Measurements from ENCODE around the gene CDKL4.
"Not testable (repeated sequence)": the region's sequence is repeated elsewhere in the genome, so short reads cannot be mapped to it uniquely, and the experiment has no call there.

Gene CDKL4

DNA sequence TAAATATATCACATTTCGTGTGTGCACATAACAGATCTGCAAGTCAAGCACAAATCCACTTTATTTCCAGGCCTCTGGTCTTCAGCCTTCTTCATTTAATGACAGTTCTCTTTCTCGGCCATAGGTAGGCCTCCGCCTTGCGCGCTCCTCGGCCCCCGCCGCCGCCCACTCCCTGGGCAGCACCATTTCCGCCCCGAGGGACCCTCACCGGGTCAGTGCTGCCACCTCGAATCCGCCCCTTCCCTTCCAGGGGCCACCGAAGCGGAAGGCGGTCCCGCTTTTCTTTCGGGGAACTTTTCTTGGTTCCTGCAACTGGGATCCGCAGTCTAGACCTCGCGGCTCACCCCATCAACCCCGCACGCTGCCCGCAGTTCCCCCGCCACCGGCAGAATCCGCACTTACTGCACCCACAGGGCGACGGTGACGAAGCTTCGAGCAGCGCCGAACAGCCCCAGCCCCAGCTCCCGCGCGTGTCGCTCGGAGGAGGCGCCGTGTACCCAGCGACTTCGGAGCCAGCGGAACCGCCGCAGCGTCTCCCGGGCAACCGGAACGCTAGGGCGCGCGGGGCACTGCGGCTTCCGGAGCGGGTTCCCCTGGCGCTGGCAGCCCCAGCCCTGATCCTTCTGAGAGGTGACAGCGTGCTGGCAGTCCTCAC lies at the start of gene CDKL4:
Gene CDKL4 (minus strand): TSS at position 502 of the 655 bp plus-strand sequence.
- DNase-seq = no peak

DNA sequence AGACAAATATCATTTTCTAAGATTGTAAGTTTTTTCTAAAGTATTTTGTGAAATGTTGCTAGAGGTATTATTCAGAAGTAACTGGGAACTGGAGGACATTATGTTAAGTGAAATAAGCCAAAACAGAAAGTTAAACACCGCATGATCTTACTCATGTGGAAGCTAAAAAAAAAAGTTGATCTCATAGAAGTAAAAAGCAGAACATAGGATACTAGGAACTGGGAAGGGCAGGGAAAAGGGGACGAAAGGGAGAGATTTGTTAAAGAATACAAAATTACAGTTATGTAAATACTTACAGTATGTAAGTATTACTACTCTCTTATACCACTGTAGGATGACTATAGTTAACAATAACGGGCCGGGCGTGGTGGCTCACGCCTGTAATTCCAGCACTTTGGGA lies 46.7 kb upstream of the CDKL4 start:
- DNase-seq = no peak

DNA sequence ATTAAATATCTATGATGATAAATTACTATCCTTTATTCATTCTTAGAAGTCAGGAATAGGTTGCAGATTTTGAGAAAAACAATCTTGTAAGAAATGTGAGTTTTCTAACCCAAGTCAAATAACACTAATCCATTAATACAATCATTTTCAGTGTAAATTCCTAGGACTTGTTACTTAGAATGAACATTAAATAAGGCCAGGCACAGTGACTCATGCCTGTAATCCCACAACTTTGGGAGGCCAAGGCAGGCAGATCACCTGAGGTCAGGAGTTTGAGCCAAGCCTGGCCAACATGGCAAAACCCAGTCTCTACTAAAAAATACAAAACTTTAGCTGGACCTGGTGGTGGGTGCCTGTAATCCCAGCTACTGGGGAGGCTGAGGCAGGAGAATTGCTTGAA lies 45.8 kb upstream of the CDKL4 start:
- no peak for DNase-seq

- no peak for DNase-seq
Measured at GRCh38 chr2:39283561-39283960, 39.8 kb upstream of the CDKL4 start.

- DNase-seq = no peak
Measured at GRCh38 chr2:39281391-39281790, 37.6 kb upstream of the CDKL4 start.

GRCh38 chr2:39275016-39275415 lies 31.2 kb upstream of the CDKL4 start:
- no peak for DNase-seq

GRCh38 chr2:39269941-39270340 lies 26.2 kb upstream of the CDKL4 start:
- DNase-seq = no peak

- no peak for DNase-seq
Measured at GRCh38 chr2:39266916-39267434, 23.2 kb upstream of the CDKL4 start.

DNA sequence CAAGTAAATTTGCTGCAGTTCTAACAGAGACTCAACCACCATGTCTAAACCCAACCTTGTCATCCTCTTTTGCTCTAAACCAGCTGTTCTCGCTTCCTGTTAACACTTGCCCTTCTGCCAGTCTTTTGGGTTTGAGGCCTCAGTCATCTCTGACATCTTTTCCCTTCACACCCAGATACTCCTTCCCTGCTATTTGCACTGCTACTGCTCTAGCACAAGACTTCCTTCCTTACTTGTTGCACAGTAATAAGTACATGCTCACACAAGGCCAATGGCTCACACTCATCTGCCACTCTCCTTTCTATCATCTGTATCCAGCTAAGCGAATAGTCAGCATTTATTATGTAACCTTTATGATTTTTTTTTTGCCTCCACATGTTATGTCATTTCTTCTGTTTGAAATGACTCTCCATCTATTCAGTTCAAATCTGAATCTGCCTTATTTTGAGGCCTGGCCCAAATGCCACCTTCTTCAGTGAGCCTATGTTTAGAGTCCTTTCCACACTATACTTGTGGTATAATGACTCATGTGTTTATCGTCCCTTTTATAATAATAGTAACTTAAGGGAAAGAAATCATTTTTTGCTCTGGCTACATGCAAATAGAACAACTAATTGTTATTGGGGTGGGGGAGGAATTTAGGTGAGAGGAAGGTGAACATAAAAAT lies 22.5 kb upstream of the CDKL4 start:
- DNase-seq = no peak

DNA sequence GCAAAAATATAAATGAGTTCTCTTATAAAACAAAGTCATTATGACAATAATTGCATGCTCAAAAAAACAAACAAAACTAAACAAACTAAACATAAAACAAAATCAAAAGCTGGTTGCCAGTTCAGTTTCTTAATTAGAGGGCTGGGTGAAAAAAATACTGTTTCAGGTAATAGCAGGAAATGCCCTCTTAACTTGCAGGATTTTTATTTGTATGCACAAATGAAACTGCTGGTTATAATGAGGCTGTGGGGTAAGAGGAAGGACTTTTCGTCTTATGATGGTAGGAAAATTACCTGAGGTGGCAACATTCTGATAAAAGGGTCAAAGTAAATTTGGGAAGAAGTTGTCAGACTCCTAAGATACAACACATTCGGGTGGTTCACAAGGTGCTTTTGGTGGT lies 21.5 kb upstream of the CDKL4 start:
- DNase-seq = no peak

GRCh38 chr2:39264733-39265132 lies 21.0 kb upstream of the CDKL4 start:
- no peak for DNase-seq

- DNase-seq = no peak
Measured at GRCh38 chr2:39260087-39260486, 16.3 kb upstream of the CDKL4 start.

DNA sequence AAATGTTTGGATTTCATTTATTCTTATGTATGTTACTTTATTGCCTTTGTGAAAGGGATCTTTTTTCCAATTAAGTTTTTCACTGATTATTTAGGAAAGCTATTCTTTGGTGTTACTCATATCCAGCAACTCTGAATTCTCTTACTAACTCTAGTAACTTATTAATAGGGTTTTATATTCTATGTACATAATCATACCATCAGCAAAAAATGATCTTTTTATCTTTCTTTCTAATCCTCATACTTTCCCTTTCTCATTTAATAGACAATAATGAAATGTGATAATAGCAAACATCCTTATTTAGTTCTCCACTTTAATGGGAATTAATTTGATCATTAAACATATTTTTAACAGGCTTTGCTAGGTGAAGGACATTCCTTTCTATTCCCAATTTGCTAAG lies 12.3 kb upstream of the CDKL4 start:
- DNase-seq = no peak

- DNase-seq = no peak
Measured at GRCh38 chr2:39252888-39253518, 9.2 kb upstream of the CDKL4 start.

DNA sequence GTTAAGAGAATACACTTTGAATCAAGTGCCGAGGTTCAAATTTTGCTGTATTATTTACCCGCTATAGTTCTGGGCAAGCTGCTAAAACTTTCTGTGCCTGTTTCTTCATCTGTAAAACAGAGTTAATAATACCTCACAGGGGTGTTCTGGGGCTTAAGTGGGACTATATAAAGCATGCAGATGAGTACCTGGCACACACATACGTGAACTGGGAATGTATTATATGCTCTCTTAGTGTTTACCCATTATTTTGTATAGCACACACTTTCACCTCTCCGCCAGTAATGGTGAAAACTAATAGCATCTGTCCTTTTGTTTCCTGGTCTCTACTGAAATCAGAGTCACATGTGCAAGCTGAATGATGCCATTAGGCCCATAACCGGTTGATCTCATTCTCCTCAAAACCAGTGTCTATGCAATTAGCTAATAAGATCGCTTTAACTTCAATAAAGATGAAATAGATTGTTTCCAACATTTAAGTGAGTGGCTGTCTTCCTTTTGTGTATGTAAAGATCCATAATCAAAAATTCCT lies 3.8 kb upstream of the CDKL4 start:
- no peak for DNase-seq

DNA sequence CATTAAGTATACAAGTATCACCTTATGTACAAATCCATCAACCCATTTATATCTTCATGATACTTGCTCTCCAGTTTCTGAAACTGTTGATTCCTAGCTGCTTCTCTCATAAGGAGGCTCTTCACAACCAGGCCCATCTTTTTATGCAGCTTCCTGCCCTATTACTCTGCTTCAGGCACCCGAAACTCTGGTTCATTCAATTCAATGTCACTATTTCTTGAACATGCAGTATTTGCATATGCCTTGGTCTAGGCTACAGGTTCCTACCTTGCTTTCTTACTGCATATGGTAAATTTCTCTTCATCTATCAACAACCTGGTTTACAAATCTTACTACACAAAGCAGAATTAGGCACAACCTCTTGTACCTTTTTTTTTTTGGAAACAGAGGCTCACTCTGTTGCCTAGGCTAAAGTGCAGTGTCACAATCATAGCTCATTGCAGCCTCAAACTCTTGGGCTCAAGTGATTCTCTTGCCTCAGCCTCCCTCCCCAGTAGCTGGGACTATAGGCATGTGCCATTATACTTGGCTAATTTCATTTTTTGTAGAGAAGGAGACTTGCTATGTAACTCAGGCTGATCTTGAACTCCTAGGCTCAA lies 2.7 kb upstream of the CDKL4 start:
- no peak for DNase-seq

DNA sequence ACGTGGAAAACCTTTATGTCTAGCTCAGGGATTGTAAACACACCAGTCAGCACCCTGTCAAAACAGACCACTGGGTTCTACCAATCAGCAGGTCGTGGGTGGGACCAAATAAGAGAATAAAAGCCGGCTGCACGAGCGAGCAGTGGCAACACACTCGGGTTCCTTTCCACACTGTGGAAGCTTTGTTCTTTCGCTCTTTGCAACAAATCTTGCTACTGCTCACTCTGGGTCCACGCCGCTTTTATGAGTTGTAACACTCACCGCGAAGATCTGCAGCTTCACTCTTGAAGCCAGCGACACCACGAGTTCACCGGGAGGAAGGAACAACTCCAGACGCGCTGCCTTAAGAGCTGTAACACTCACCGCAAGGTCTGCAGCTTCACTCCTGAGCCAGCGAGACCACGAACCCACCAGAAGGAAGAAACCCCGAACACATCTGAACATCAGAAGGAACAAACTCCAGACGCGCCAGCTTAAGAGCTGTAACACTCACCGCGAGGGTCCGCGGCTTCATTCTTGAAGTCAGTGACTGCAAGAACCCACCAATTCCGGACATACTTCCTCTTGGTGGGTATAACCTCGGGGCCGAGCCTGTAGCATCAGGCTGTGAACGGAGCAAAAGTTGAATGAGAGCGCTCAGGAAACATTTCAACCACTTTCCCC lies 1.3 kb upstream of the CDKL4 start:
- not testable (repeated sequence) for DNase-seq

- not testable (repeated sequence) for DNase-seq
Measured at GRCh38 chr2:39244241-39244862, 582 bp upstream of the CDKL4 start.

DNA sequence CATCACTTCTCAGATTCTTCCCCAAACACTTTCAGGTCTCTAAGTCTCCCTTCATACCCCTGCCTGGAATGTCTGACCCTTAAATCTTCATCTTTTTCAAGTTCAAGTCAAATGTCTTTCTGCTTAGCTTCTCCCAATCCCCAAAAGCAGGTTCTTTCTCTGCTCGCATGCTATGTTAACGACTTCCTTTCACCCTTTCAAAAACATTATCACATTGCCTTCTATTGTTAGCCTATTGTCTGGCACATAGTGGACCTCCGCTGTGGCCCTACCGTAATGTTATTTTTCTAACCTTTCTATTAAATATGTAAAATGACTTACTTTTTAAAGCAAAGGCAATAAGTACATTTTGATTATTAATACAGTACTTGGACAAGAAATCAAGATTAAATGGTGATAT lies 2.2 kb downstream of the CDKL4 start:
- DNase-seq = no peak

GRCh38 chr2:39240758-39241157 lies 3.0 kb downstream of the CDKL4 start:
- no peak for DNase-seq

GRCh38 chr2:39234754-39235153 lies 9.0 kb downstream of the CDKL4 start:
- DNase-seq = no peak

DNA sequence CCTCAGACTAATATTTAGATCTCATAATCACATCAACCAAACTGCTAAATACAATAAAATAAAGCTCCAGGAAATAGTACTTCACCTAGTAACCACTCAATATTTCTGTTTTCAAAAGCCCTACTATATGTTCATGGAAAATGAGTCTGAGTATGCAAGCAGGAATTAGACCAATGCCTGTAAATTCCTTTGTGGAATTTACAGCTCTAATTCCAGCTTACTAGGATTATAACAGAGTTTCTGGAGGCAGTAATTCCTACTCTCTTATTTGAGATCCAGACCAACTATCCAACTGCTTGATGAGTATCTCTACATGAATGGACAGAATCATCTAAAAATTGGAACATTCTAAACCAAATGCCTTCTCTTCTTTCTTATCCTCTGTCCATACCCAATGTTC lies 11.6 kb downstream of the CDKL4 start:
- DNase-seq = no peak

All from activated CD4-positive, alpha-beta T cell treated with anti-CD3 and anti-CD28 coated beads for 1 hour (primary cell).